ENCODE data around the gene OR13J1.

The OR13J1 gene, protein sequence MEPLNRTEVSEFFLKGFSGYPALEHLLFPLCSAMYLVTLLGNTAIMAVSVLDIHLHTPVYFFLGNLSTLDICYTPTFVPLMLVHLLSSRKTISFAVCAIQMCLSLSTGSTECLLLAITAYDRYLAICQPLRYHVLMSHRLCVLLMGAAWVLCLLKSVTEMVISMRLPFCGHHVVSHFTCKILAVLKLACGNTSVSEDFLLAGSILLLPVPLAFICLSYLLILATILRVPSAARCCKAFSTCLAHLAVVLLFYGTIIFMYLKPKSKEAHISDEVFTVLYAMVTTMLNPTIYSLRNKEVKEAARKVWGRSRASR
- long read RNA-seq, result 0 reads

DNA sequence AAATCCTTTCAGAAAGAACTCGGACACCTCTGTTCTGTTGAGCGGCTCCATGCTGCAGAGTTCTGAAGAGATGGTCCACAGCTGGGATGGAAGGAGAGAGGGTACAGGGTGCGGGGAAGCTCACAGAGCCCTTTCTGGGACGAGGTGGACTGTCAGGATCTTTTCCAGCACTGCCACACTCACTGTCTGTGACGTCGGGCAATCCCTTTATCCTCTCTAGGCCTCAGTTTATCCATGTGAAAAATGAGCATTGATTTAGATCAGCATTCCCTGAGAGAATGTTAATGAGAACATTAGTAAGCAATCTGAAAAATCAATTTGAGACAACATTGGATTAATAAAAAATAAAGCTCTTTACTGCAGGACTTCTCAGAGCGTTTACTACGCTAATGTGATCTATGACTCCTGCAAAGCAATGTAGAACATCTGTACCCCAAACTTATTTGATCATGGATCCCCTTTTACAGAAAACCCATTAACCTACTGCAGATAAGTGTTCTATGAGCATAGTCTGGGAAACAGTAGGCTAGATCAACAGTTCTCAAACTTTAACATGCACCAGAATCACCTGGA is at the start of gene OR13J1:
OR13J1 (minus strand) TSS at position 51 of the 573 bp plus-strand sequence; CDS start at position 51, 0 bp downstream.
- H3K27ac ChIP-seq (replicated peaks), result no peak within 1 kb of the TSS
- no peak for TF ChIP-seq GABPA (IDR thresholded peaks at IDR 0.05; ENCODE audit: low read depth)
- no peak for TF ChIP-seq POLR2AphosphoS5 (IDR thresholded peaks at IDR 0.05; ENCODE audit: low read depth)
- no peaks in the 10 kb centered on the region for H3K27me3 ChIP-seq (ENCODE audit: insufficient read depth, poor library complexity, severe bottlenecking)
- no peak within 1 kb of the TSS for H3K4me3 ChIP-seq (replicated peaks; ENCODE audit: insufficient read depth, low read length)
- no peak for DNase-seq (ENCODE audit: low read depth in 1 of 2, low spot score in 1 of 2)

DNA sequence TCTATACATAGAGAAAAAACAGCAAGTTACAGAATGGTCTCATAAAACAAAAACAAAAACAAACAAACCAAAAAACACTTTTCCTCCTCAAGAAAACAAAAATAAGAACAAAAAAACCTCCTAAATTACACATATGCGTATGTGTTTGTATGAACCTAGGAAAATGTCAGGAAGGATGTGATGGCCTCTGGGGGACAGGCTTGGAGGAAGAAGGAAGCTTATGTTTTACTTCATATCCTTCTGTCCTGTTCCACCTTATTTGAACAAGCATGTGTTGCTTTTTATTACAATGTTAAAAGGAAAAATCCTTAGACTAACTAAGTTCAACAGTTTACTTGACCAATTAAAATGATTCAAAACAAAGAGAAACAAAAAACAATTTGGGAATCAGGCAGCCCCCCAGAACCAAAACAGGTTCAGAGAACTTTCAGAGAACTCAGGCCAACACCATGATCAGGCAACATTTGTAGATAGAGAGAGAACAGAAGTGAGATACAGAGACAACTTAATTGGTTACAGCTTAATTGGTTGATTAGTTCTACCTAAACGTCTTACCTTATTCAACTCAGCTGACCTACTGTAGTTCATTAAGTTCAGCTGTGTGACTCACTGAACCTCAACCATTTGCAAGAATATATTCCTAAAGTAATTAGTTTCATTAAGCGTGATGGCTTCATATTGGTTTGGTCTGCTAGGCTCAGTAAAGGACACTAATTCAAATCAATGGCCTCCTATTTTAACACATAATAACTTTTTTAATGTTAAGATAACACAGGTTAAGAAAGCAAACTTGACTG is 49.2 kb upstream of the OR13J1 start:
- TF ChIP-seq, protein P1, sequence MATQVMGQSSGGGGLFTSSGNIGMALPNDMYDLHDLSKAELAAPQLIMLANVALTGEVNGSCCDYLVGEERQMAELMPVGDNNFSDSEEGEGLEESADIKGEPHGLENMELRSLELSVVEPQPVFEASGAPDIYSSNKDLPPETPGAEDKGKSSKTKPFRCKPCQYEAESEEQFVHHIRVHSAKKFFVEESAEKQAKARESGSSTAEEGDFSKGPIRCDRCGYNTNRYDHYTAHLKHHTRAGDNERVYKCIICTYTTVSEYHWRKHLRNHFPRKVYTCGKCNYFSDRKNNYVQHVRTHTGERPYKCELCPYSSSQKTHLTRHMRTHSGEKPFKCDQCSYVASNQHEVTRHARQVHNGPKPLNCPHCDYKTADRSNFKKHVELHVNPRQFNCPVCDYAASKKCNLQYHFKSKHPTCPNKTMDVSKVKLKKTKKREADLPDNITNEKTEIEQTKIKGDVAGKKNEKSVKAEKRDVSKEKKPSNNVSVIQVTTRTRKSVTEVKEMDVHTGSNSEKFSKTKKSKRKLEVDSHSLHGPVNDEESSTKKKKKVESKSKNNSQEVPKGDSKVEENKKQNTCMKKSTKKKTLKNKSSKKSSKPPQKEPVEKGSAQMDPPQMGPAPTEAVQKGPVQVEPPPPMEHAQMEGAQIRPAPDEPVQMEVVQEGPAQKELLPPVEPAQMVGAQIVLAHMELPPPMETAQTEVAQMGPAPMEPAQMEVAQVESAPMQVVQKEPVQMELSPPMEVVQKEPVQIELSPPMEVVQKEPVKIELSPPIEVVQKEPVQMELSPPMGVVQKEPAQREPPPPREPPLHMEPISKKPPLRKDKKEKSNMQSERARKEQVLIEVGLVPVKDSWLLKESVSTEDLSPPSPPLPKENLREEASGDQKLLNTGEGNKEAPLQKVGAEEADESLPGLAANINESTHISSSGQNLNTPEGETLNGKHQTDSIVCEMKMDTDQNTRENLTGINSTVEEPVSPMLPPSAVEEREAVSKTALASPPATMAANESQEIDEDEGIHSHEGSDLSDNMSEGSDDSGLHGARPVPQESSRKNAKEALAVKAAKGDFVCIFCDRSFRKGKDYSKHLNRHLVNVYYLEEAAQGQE (IDR thresholded peaks at IDR 0.05; ENCODE audit: insufficient replicate concordance, low read depth), result no peak
- no peak for TF ChIP-seq POLR2AphosphoS5 (IDR thresholded peaks at IDR 0.05; ENCODE audit: low read depth)
- no peak for TF ChIP-seq GABPA (IDR thresholded peaks at IDR 0.05; ENCODE audit: low read depth)
- no peak for TF ChIP-seq SPI1 (IDR thresholded peaks at IDR 0.05; ENCODE audit: borderline replicate concordance, low read depth)
- TF ChIP-seq, protein P2, sequence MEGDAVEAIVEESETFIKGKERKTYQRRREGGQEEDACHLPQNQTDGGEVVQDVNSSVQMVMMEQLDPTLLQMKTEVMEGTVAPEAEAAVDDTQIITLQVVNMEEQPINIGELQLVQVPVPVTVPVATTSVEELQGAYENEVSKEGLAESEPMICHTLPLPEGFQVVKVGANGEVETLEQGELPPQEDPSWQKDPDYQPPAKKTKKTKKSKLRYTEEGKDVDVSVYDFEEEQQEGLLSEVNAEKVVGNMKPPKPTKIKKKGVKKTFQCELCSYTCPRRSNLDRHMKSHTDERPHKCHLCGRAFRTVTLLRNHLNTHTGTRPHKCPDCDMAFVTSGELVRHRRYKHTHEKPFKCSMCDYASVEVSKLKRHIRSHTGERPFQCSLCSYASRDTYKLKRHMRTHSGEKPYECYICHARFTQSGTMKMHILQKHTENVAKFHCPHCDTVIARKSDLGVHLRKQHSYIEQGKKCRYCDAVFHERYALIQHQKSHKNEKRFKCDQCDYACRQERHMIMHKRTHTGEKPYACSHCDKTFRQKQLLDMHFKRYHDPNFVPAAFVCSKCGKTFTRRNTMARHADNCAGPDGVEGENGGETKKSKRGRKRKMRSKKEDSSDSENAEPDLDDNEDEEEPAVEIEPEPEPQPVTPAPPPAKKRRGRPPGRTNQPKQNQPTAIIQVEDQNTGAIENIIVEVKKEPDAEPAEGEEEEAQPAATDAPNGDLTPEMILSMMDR (IDR thresholded peaks at IDR 0.05; ENCODE audit: insufficient read depth, low read length), result no peak
- Histone ChIP-seq H3K27me3 (ENCODE audit: insufficient read depth, poor library complexity, severe bottlenecking) (no peaks in the 10 kb centered on the region), H3K27ac (replicated peaks) (no peak overlapping the region; the same call in 1 of the 2 replicates), H3K4me3 (replicated peaks; ENCODE audit: insufficient read depth, low read length) (no peak overlapping the region)
- no peak for DNase-seq (ENCODE audit: low read depth in 1 of 2, low spot score in 1 of 2)

DNA sequence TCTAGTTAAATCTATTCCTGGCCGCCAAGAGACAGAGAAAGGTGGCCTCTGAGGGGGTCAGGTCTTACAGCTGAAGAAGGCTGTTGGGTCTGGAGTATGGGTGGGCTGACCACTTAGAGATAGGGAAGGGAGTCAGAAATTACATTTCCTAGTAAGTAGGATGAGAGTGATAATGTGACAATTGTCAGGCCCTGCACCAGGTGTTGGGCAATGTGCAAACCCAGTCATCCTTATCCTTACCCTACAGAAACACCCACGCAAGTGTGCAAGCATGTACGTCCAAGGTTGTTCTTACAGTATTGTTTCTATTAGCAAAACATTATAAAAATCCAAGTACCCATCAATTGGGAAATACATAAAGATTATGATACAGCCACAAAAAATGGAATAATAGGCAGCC is 48.6 kb upstream of the OR13J1 start:
- TF ChIP-seq POLR2AphosphoS5 (IDR thresholded peaks at IDR 0.05; ENCODE audit: low read depth) (no peak), GABPA (IDR thresholded peaks at IDR 0.05; ENCODE audit: low read depth) (no peak), SPI1 (IDR thresholded peaks at IDR 0.05; ENCODE audit: borderline replicate concordance, low read depth) (no peak)
- TF ChIP-seq, protein P1 (IDR thresholded peaks at IDR 0.05; ENCODE audit: insufficient replicate concordance, low read depth), result no peak
- TF ChIP-seq, protein P2 (IDR thresholded peaks at IDR 0.05; ENCODE audit: insufficient read depth, low read length), result no peak
- DNase-seq (ENCODE audit: low read depth in 1 of 2, low spot score in 1 of 2), result no peak
- Histone ChIP-seq H3K27ac (replicated peaks) (no peak overlapping the region), H3K27me3 (ENCODE audit: insufficient read depth, poor library complexity, severe bottlenecking) (no peaks in the 10 kb centered on the region), H3K4me3 (replicated peaks; ENCODE audit: insufficient read depth, low read length) (no peak overlapping the region)

DNA sequence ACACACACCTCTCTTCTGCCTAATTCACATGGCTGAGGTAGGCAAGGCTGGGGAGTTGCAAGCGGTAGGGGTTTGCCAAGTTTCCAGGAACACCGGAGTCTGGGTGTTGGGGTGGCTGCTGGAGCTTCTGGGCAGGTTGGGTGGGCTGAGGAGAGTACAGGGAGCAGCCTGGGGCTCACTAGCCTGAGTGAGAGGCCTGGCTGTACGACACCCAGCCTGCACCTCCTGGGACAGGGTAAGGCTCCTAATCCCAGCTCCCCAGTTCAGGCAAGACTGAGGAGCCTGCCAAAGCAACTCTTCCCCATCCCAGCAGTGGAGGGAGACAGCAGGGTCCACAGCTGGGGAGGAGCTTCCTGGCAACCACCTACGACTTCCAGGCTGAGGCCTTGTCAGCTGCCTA is 47.1 kb upstream of the OR13J1 start:
- no peak for TF ChIP-seq GABPA (IDR thresholded peaks at IDR 0.05; ENCODE audit: low read depth)
- TF ChIP-seq, protein P1 (IDR thresholded peaks at IDR 0.05; ENCODE audit: insufficient replicate concordance, low read depth), result no peak
- no peak for TF ChIP-seq SPI1 (IDR thresholded peaks at IDR 0.05; ENCODE audit: borderline replicate concordance, low read depth)
- TF ChIP-seq, protein P2 (IDR thresholded peaks at IDR 0.05; ENCODE audit: insufficient read depth, low read length), result no peak
- H3K27ac ChIP-seq (replicated peaks), result no peak overlapping the region
- H3K4me3 ChIP-seq (replicated peaks; ENCODE audit: insufficient read depth, low read length), result no peak overlapping the region
- H3K27me3 ChIP-seq (ENCODE audit: insufficient read depth, poor library complexity, severe bottlenecking), result no peaks in the 10 kb centered on the region
- DNase-seq (ENCODE audit: low read depth in 1 of 2, low spot score in 1 of 2), result no peak

Measured in HL-60 (cell line).